Activated naive CD4-positive, alpha-beta T cell treated with anti-CD3 and anti-CD28 coated beads for 36 hours (primary cell): ENCODE measurements around the gene CHN1. TPM values are rescaled to one million over a fixed set of nuclear protein-coding genes. Genes with fewer than 3 reads are reported as not detected.
A peak's percentile ranks its signal among the peaks of the same experiment; 100 is the strongest.

Source experiments
- CTCF ChIA-PET: fragments of 350-600 bp; sonication (Branson Sonifier 250); formaldehyde crosslinking; loops from one replicate; lab custom pipeline; 2021; ENCODE audit warnings: antibody characterized with exemption; lab: Charles Lee
- DNase-seq: peaks from one replicate; pipeline ENCODE4 v3.0.0-alpha.2; 2020
- H3K27ac Mint-ChIP-seq: one replicate; pipeline ENCODE4 v1.8.0; 2021; ENCODE audit warnings: mild to moderate bottlenecking, mixed read lengths
- H3K27me3 Mint-ChIP-seq: one replicate; pipeline ENCODE4 v1.8.0; 2021; ENCODE audit warnings: low read depth, mixed read lengths
- H3K36me3 Mint-ChIP-seq: one replicate; pipeline ENCODE4 v1.8.0; 2021; ENCODE audit warnings: low read depth, mixed read lengths
- H3K4me1 Mint-ChIP-seq: one replicate; pipeline ENCODE4 v1.8.0; 2021; ENCODE audit warnings: low read depth, mixed read lengths
- H3K4me3 Mint-ChIP-seq: one replicate; pipeline ENCODE4 v1.8.0; 2021; ENCODE audit warnings: mild to moderate bottlenecking, moderate library complexity, mixed read lengths
- H3K9me3 Mint-ChIP-seq: one replicate; pipeline ENCODE4 v1.8.0; 2021; ENCODE audit warnings: mixed read lengths
- intact Hi-C: fragments of 100-400 bp; cut with micrococcal nuclease; formaldehyde crosslinking; loops from one replicate; pipeline ENCODE4 v1.15.1; 2023
- total RNA-seq, 2 experiments: library from RNA; stranded (reverse); gene quantifications; one replicate each; pipeline ENCODE4 v1.2.3, GENCODE V29; 2021

Gene CHN1
- total RNA-seq, 2 experiments from 2014 or later: 2.1 to 3.3 TPM

- intact Hi-C loops: no loop called here
- H3K4me1 Mint-ChIP-seq: peaks cover 16% of the 10 kb centered on the region
- CTCF ChIA-PET: interaction anchor here (0.6 to 1.7 kb wide), 3 partner anchors 9 to 190 kb away, joined by 3 to 5 read pairs (median 3); no protein-coding TSS in a partner anchor
- DNase-seq: no peak
- no peaks in the 10 kb centered on the region for H3K27me3 Mint-ChIP-seq
- no peaks in the 10 kb centered on the region for H3K9me3 Mint-ChIP-seq
- H3K27ac Mint-ChIP-seq: no peak overlapping the region
- H3K36me3 Mint-ChIP-seq: no peaks in the 10 kb centered on the region
- H3K4me3 Mint-ChIP-seq: no peak overlapping the region
These were observed 219.7 kb downstream of the CHN1 start for GRCh38 chr2:174785481-174785880.

GRCh38 chr2:174784909-174785308 lies 220.3 kb downstream of the CHN1 start:
- Mint-ChIP-seq H3K9me3 (no peaks in the 10 kb centered on the region), H3K4me3 (no peak overlapping the region), H3K27me3 (no peaks in the 10 kb centered on the region), H3K36me3 (no peaks in the 10 kb centered on the region), H3K4me1 (peaks cover 20% of the 10 kb centered on the region), H3K27ac (no peak overlapping the region)
- no peak for DNase-seq
- CTCF ChIA-PET: interaction anchor here (0.6 to 1.7 kb wide), 2 partner anchors 85 to 191 kb away, joined by 3 to 5 read pairs; no protein-coding TSS in a partner anchor
- intact Hi-C loops: no loop called here

GRCh38 chr2:174784316-174784715 lies 220.9 kb downstream of the CHN1 start:
- H3K9me3 Mint-ChIP-seq: no peaks in the 10 kb centered on the region
- intact Hi-C loops: no loop called here
- H3K4me1 Mint-ChIP-seq: peaks cover 24% of the 10 kb centered on the region
- H3K27me3 Mint-ChIP-seq: no peaks in the 10 kb centered on the region
- DNase-seq: no peak
- H3K4me3 Mint-ChIP-seq: no peak overlapping the region
- no peaks in the 10 kb centered on the region for H3K36me3 Mint-ChIP-seq
- CTCF ChIA-PET: interaction anchor here (1.7 kb wide), 1 partner anchor 85 kb away, joined by 5 read pairs; no protein-coding TSS in a partner anchor
- no peak overlapping the region for H3K27ac Mint-ChIP-seq

GRCh38 chr2:174781996-174782395 lies 223.2 kb downstream of the CHN1 start:
- no peak for DNase-seq
- peaks cover 32% of the 10 kb centered on the region for H3K4me1 Mint-ChIP-seq
- H3K27ac Mint-ChIP-seq: no peak overlapping the region
- H3K27me3 Mint-ChIP-seq: no peaks in the 10 kb centered on the region
- H3K4me3 Mint-ChIP-seq: no peak overlapping the region
- H3K36me3 Mint-ChIP-seq: no peaks in the 10 kb centered on the region
- intact Hi-C loops: no loop called here
- no peaks in the 10 kb centered on the region for H3K9me3 Mint-ChIP-seq
- CTCF ChIA-PET: interaction anchor here (1.1 to 2.0 kb wide), 2 partner anchors 10 to 33 kb away, joined by 3 to 7 read pairs; no protein-coding TSS in a partner anchor

GRCh38 chr2:174781298-174781697 lies 223.9 kb downstream of the CHN1 start:
- DNase-seq: no peak
- H3K4me1 Mint-ChIP-seq: peaks cover 35% of the 10 kb centered on the region
- H3K27me3 Mint-ChIP-seq: no peaks in the 10 kb centered on the region
- H3K27ac Mint-ChIP-seq: no peak overlapping the region
- H3K9me3 Mint-ChIP-seq: no peaks in the 10 kb centered on the region
- CTCF ChIA-PET: interaction anchor here (2.0 kb wide), 1 partner anchor 9 kb away, joined by 7 read pairs; no protein-coding TSS in a partner anchor
- H3K4me3 Mint-ChIP-seq: no peak overlapping the region
- H3K36me3 Mint-ChIP-seq: no peaks in the 10 kb centered on the region
- intact Hi-C loops: no loop called here

GRCh38 chr2:174780856-174781255 lies 224.3 kb downstream of the CHN1 start:
- Mint-ChIP-seq H3K36me3 (no peaks in the 10 kb centered on the region), H3K4me3 (no peak overlapping the region), H3K27ac (no peak overlapping the region), H3K9me3 (no peaks in the 10 kb centered on the region), H3K27me3 (no peaks in the 10 kb centered on the region), H3K4me1 (peaks cover 40% of the 10 kb centered on the region)
- no peak for DNase-seq
- intact Hi-C loops: no loop called here
- CTCF ChIA-PET: no interaction called here

- no peaks in the 10 kb centered on the region for H3K27me3 Mint-ChIP-seq
- no peak overlapping the region for H3K4me3 Mint-ChIP-seq
- DNase-seq: no peak
- no peak overlapping the region for H3K27ac Mint-ChIP-seq
- H3K9me3 Mint-ChIP-seq: no peaks in the 10 kb centered on the region
- H3K4me1 Mint-ChIP-seq: peaks cover 45% of the 10 kb centered on the region
- CTCF ChIA-PET: no interaction called here
- intact Hi-C loops: no loop called here
- no peaks in the 10 kb centered on the region for H3K36me3 Mint-ChIP-seq
These were observed 224.9 kb downstream of the CHN1 start for GRCh38 chr2:174780191-174780840.

GRCh38 chr2:174779361-174779928 lies 225.7 kb downstream of the CHN1 start:
- DNase-seq: peak; percentile 16
- H3K4me1 Mint-ChIP-seq: peaks cover 45% of the 10 kb centered on the region
- H3K4me3 Mint-ChIP-seq: no peak overlapping the region
- no peaks in the 10 kb centered on the region for H3K27me3 Mint-ChIP-seq
- no peaks in the 10 kb centered on the region for H3K9me3 Mint-ChIP-seq
- CTCF ChIA-PET: no interaction called here
- intact Hi-C loops: loop anchor here (2.0 to 10.0 kb wide), 4 partner anchors 15 to 401 kb away; partner anchors contain the start of genes ATP5MC3 and GPR155
- no peaks in the 10 kb centered on the region for H3K36me3 Mint-ChIP-seq
- H3K27ac Mint-ChIP-seq: peak overlapping the region; percentile 48

- no peaks in the 10 kb centered on the region for H3K9me3 Mint-ChIP-seq
- peaks cover 45% of the 10 kb centered on the region for H3K4me1 Mint-ChIP-seq
- intact Hi-C loops: loop anchor here (1.0 to 10.0 kb wide), 7 partner anchors 16 to 402 kb away; partner anchors contain the start of genes ATF2, ATP5MC3 and GPR155
- peak; percentile 92 for DNase-seq
- H3K36me3 Mint-ChIP-seq: no peaks in the 10 kb centered on the region
- no peak overlapping the region for H3K4me3 Mint-ChIP-seq
- H3K27me3 Mint-ChIP-seq: no peaks in the 10 kb centered on the region
- peak overlapping the region; percentile 70 for H3K27ac Mint-ChIP-seq
- CTCF ChIA-PET: interaction anchor here (0.6 to 1.1 kb wide), 2 partner anchors 29 to 220 kb away, joined by 3 to 4 read pairs; no protein-coding TSS in a partner anchor
These were observed 226.8 kb downstream of the CHN1 start for GRCh38 chr2:174778085-174778981.

GRCh38 chr2:174777347-174778084 lies 227.7 kb downstream of the CHN1 start:
- CTCF ChIA-PET: interaction anchor here (0.6 to 1.1 kb wide), 2 partner anchors 28 to 221 kb away, joined by 3 to 4 read pairs; no protein-coding TSS in a partner anchor
- no peak for DNase-seq
- H3K27me3 Mint-ChIP-seq: no peaks in the 10 kb centered on the region
- no peaks in the 10 kb centered on the region for H3K9me3 Mint-ChIP-seq
- no peaks in the 10 kb centered on the region for H3K36me3 Mint-ChIP-seq
- peaks cover 45% of the 10 kb centered on the region for H3K4me1 Mint-ChIP-seq
- no peak overlapping the region for H3K27ac Mint-ChIP-seq
- no peak overlapping the region for H3K4me3 Mint-ChIP-seq
- intact Hi-C loops: loop anchor here (1.0 to 10.0 kb wide), 7 partner anchors 17 to 403 kb away; partner anchors contain the start of genes ATF2, ATP5MC3 and GPR155

- no peak overlapping the region for H3K27ac Mint-ChIP-seq
- no peaks in the 10 kb centered on the region for H3K27me3 Mint-ChIP-seq
- DNase-seq: no peak
- H3K36me3 Mint-ChIP-seq: no peaks in the 10 kb centered on the region
- CTCF ChIA-PET: interaction anchor here (0.5 to 3.9 kb wide), 3 partner anchors 9 to 222 kb away, joined by 3 to 15 read pairs (median 3); no protein-coding TSS in a partner anchor
- no peak overlapping the region for H3K4me3 Mint-ChIP-seq
- H3K4me1 Mint-ChIP-seq: peaks cover 45% of the 10 kb centered on the region
- no peaks in the 10 kb centered on the region for H3K9me3 Mint-ChIP-seq
- intact Hi-C loops: loop anchor here (10.0 kb wide), 1 partner anchor 128 kb away; no protein-coding TSS in a partner anchor
These were observed 228.5 kb downstream of the CHN1 start for GRCh38 chr2:174776675-174777074.
